Keratinocyte (primary cell): ENCODE results near the gene F8. TPM values are rescaled to one million over a fixed set of nuclear protein-coding genes. Genes with fewer than 3 reads are reported as not detected.

ENCODE experiments used
- DNase-seq: peaks from one replicate; pipeline ENCODE4 v3.0.0-alpha.2; 2011; ENCODE audit warnings: low read depth, missing footprints, low spot score
- FAIRE-seq: peaks from 2 replicates; lab custom pipeline; 2011; peaks lifted over from hg19 to GRCh38; lab: Jason Lieb, UNC
- H2AFZ ChIP-seq: 2 replicates; pipeline ENCODE4 v1.6.0; 2012; ENCODE audit warnings: low read length, control low read depth, inconsistent platforms; ENCODE audit not compliant: control insufficient read depth
- H3K27ac ChIP-seq: 2 replicates; pipeline ENCODE4 v1.5.1; 2011; ENCODE audit warnings: low read length; ENCODE audit not compliant: control insufficient read depth, insufficient read depth
- H3K27me3 ChIP-seq: 3 replicates; pipeline ENCODE4 v1.6.0; 2011; ENCODE audit warnings: low read length; ENCODE audit not compliant: control insufficient read depth, insufficient read depth; ENCODE audit errors: extremely low read depth
- H3K36me3 ChIP-seq, 2 experiments: 2 replicates in 1 of 2; 3 replicates in 1 of 2; pipeline ENCODE4 v1.5.1; 2011; ENCODE audit warnings: low read length in 2 of 2, mild to moderate bottlenecking in 1 of 2; ENCODE audit not compliant: control insufficient read depth in 2 of 2, insufficient read depth in 2 of 2; ENCODE audit errors: extremely low read depth in 1 of 2
- H3K4me1 ChIP-seq: 3 replicates; pipeline ENCODE4 v1.5.1; 2011; ENCODE audit warnings: low read length; ENCODE audit not compliant: control insufficient read depth, insufficient read depth; ENCODE audit errors: extremely low read depth
- H3K4me2 ChIP-seq: 3 replicates; pipeline ENCODE4 v1.6.0; 2011; ENCODE audit warnings: low read depth, low read length; ENCODE audit not compliant: control insufficient read depth, insufficient read depth; ENCODE audit errors: extremely low read depth
- H3K4me3 ChIP-seq, 3 experiments: fragments of 200-600 bp in 1 of 3; sonication (generic) in 1 of 3; 2 replicates in 2 of 3; 3 replicates in 1 of 3; pipeline ENCODE4 v1.5.1; 2011 to 2016; ENCODE audit warnings: low read length in 3 of 3, mild to moderate bottlenecking in 3 of 3, control low read depth in 2 of 3, inconsistent platforms in 1 of 3, low read depth in 1 of 3, mixed read lengths in 1 of 3, mixed run types in 1 of 3, moderate library complexity in 1 of 3; ENCODE audit not compliant: control insufficient read depth in 2 of 3, insufficient read depth in 2 of 3; ENCODE audit errors: extremely low read depth in 1 of 3
- H3K79me2 ChIP-seq: 2 replicates; pipeline ENCODE4 v1.6.0; 2012; ENCODE audit warnings: low read length; ENCODE audit not compliant: control insufficient read depth, insufficient read depth
- H3K9ac ChIP-seq: 3 replicates; pipeline ENCODE4 v1.6.0; 2011; ENCODE audit warnings: low read length; ENCODE audit not compliant: control insufficient read depth, insufficient read depth; ENCODE audit errors: extremely low read depth
- H3K9me1 ChIP-seq: 3 replicates; pipeline ENCODE4 v1.6.0; 2011; ENCODE audit warnings: low read length; ENCODE audit not compliant: control insufficient read depth, insufficient read depth; ENCODE audit errors: extremely low read depth
- H3K9me3 ChIP-seq: 2 replicates; pipeline ENCODE4 v1.5.1; 2012; ENCODE audit warnings: low read depth, low read length; ENCODE audit not compliant: control insufficient read depth
- H4K20me1 ChIP-seq: 3 replicates; pipeline ENCODE4 v1.6.0; 2011; ENCODE audit warnings: low read length; ENCODE audit not compliant: control insufficient read depth, insufficient read depth; ENCODE audit errors: extremely low read depth
- EZH2 ChIP-seq: IDR thresholded peaks from one replicate; pipeline ENCODE4 v1.6.1; 2012; ENCODE audit warnings: inconsistent platforms, mild to moderate bottlenecking, low read length, moderate library complexity
- dilution Hi-C: fragments of 300-500 bp; cut with MboI; formaldehyde crosslinking; loops from one replicate; pipeline ENCODE4 v1.7.0; 2020; ENCODE audit warnings: low sequenced_read_pairs; ENCODE audit not compliant: extremely low pct_ligation_motif_present
- polyA plus RNA-seq, 5 experiments: library from polyadenylated mRNA; depleted of rRNA in 3 of 5; stranded (reverse) in 3 of 5; stranded (forward) in 1 of 5; unstranded in 1 of 5; fragments of >200 nt; gene quantifications; 1 replicate in 1 of 5; 2 replicates in 3 of 5; 3 replicates in 1 of 5; pipeline versions ENCODE4 v1.2.1 to v1.2.3, GENCODE V29; 2011 to 2012; ENCODE audit warnings: missing spikeins in 2 of 5, low read depth in 1 of 5, low replicate concordance in 1 of 5
- TF ChIP-seq, protein P1 (sequence below), 3 experiments: IDR thresholded peaks in 1 of 3; conservative IDR thresholded peaks in 1 of 3; optimal IDR thresholded peaks in 1 of 3; 2 replicates in 2 of 3; 3 replicates in 1 of 3; pipeline versions ENCODE3 to v1.5.1; 2011; ENCODE audit warnings: low read length in 3 of 3, mild to moderate bottlenecking in 3 of 3, moderate library complexity in 2 of 3, control low read depth in 1 of 3, inconsistent platforms in 1 of 3; ENCODE audit not compliant: insufficient read depth in 2 of 3; ENCODE audit errors: extremely low read depth in 1 of 3

Gene F8
- polyA plus RNA-seq, 1 donor (not counting 4 experiments of a cell fraction or from before 2014, with no cell fraction given): 1.3 TPM

DNA sequence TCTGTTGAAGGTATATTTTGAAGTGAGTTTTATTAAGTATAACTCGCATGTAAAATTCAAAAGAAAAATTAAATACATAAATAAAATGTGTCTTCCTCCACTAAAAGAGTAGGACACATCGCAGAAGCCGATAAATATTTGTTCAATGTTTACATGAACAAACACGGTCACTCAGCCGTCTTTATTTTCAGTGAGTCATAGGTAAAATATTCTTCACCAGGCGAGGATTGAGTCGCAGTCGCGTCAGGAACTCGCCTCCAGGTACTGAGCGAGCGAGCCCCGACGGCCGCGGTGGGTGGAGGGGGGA lies 3.9 kb upstream of the F8 start:
- peaks cover 5% of the 10 kb centered on the region for H3K4me1 ChIP-seq
- DNase-seq: no peak
- no peaks in the 10 kb centered on the region for H3K36me3 ChIP-seq

GRCh38 chrX:155023907-155024833 lies 1.6 kb upstream of the F8 start:
- no peaks in the 10 kb centered on the region for H3K27me3 ChIP-seq
- H3K9me1 ChIP-seq: no peaks in the 10 kb centered on the region
- TF ChIP-seq EZH2: no peak
- TF ChIP-seq, protein P1, sequence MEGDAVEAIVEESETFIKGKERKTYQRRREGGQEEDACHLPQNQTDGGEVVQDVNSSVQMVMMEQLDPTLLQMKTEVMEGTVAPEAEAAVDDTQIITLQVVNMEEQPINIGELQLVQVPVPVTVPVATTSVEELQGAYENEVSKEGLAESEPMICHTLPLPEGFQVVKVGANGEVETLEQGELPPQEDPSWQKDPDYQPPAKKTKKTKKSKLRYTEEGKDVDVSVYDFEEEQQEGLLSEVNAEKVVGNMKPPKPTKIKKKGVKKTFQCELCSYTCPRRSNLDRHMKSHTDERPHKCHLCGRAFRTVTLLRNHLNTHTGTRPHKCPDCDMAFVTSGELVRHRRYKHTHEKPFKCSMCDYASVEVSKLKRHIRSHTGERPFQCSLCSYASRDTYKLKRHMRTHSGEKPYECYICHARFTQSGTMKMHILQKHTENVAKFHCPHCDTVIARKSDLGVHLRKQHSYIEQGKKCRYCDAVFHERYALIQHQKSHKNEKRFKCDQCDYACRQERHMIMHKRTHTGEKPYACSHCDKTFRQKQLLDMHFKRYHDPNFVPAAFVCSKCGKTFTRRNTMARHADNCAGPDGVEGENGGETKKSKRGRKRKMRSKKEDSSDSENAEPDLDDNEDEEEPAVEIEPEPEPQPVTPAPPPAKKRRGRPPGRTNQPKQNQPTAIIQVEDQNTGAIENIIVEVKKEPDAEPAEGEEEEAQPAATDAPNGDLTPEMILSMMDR (optimal IDR thresholded peaks at IDR 0.05 in 1 of 3, IDR thresholded peaks at IDR 0.05 in 1 of 3, conservative IDR thresholded peaks at IDR 0.05 in 1 of 3; ENCODE audit: extremely low read depth in 1 of 3, insufficient read depth in 2 of 3, low read length in 3 of 3): no peak
- DNase-seq: no peak
- no peak overlapping the region for H2AFZ ChIP-seq
- no peak for FAIRE-seq
- no peak overlapping the region for H3K9ac ChIP-seq
- H3K4me1 ChIP-seq: peaks cover 5% of the 10 kb centered on the region
- no peaks in the 10 kb centered on the region for H3K9me3 ChIP-seq
- H3K27ac ChIP-seq: no peak overlapping the region
- no peaks in the 10 kb centered on the region for H4K20me1 ChIP-seq
- no peak overlapping the region for H3K4me2 ChIP-seq
- H3K4me3 ChIP-seq: no peak overlapping the region
- H3K79me2 ChIP-seq: peaks cover 7% of the 10 kb centered on the region
- dilution Hi-C loops: no loop called here
- no peaks in the 10 kb centered on the region for H3K36me3 ChIP-seq

More for the DNA sequence above, 3.9 kb upstream of the F8 start:
- no peak for TF ChIP-seq EZH2
- TF ChIP-seq, protein P1 (optimal IDR thresholded peaks at IDR 0.05 in 1 of 3, IDR thresholded peaks at IDR 0.05 in 1 of 3, conservative IDR thresholded peaks at IDR 0.05 in 1 of 3; ENCODE audit: extremely low read depth in 1 of 3, insufficient read depth in 2 of 3, low read length in 3 of 3): no peak
- Histone ChIP-seq H3K4me3 (peak overlapping the region in 2 of 3 experiments; percentile 47 to 67), H3K9me1 (no peaks in the 10 kb centered on the region), H3K27ac (peak overlapping the region; percentile 16), H3K9me3 (no peaks in the 10 kb centered on the region), H4K20me1 (no peaks in the 10 kb centered on the region), H3K79me2 (peaks cover 12% of the 10 kb centered on the region), H3K9ac (peak overlapping the region; percentile 92), H3K27me3 (no peaks in the 10 kb centered on the region), H3K4me2 (no peak overlapping the region), H2AFZ (no peak overlapping the region)
- no peak for FAIRE-seq
- dilution Hi-C loops: no loop called here
